ENCODE measurements around the gene CDKAL1. TPM values are rescaled to one million over a fixed set of nuclear protein-coding genes. Genes with fewer than 3 reads are reported as not detected.

Gene CDKAL1
- total and polyA plus RNA-seq, 2 of the 8 experiments (the other 6 are each of a cell fraction or from before 2014, with no cell fraction given), result 8.4 to 24.6 TPM

GRCh38 chr6:20747991-20748390, 213.7 kb downstream of the CDKAL1 start (continued):
- no peak for TF ChIP-seq CTCF (IDR thresholded peaks at IDR 0.05; ENCODE audit: control extremely low read depth in 1 of 3, insufficient read depth in 1 of 3, low read depth in 1 of 3, low read length in 3 of 3)
- TF ChIP-seq GABPA (IDR thresholded peaks at IDR 0.05; ENCODE audit: borderline replicate concordance, insufficient read depth, low read length), result no peak
- TF ChIP-seq EGR1 (IDR thresholded peaks at IDR 0.05; ENCODE audit: borderline replicate concordance, low read depth, low read length), result no peak
- no peak for TF ChIP-seq CBX5 (IDR thresholded peaks at IDR 0.05; ENCODE audit: low read depth, low read length)
- TF ChIP-seq BRCA1 (IDR thresholded peaks at IDR 0.05; ENCODE audit: low read depth, low read length), result no peak
- TF ChIP-seq RXRA (IDR thresholded peaks at IDR 0.05; ENCODE audit: insufficient read depth, low read depth, low read length), result no peak

Data from H1 (cell line).